ENCODE measurements around the gene KIAA1755.

The KIAA1755 gene

GRCh38 chr20:38229376-38230252 is 30.9 kb downstream of the KIAA1755 start:
- Histone ChIP-seq H2AFZ (ENCODE audit: low read depth, low read length, severe bottlenecking) (no peak overlapping the region), H3K9me2 (replicated peaks; ENCODE audit: insufficient read depth, low read length) (no peaks in the 10 kb centered on the region), H3K9me3 (ENCODE audit: insufficient read depth, low read length) (no peaks in the 10 kb centered on the region), H3K27ac (ENCODE audit: low read depth, low read length) (no peak overlapping the region), H3K4me3 (ENCODE audit: insufficient read depth, low read length, poor library complexity, severe bottlenecking) (no peak overlapping the region), H3K36me3 (ENCODE audit: low read length) (no peaks in the 10 kb centered on the region), H3K79me2 (ENCODE audit: insufficient read depth, low read length) (no peaks in the 10 kb centered on the region), H3K4me2 (ENCODE audit: low read depth, low read length, poor library complexity, severe bottlenecking) (no peak overlapping the region), H3K9ac (ENCODE audit: low read length) (no peak overlapping the region), H3F3A (ENCODE audit: insufficient read depth) (no peaks in the 10 kb centered on the region), H4K20me1 (ENCODE audit: low read depth, low read length) (no peaks in the 10 kb centered on the region), H3K27me3 (ENCODE audit: low read length) (no peaks in the 10 kb centered on the region)
- TF ChIP-seq EZH2phosphoT487 (conservative IDR thresholded peaks at IDR 0.05; ENCODE audit: low read length) = no peak
- peak; percentile 24 for TF ChIP-seq CTCF (IDR thresholded peaks at IDR 0.05; ENCODE audit: insufficient read depth, low read length, poor library complexity, severe bottlenecking)

GRCh38 chr20:38228436-38228835 is 32.1 kb downstream of the KIAA1755 start:
- no peaks in the 10 kb centered on the region for H4K20me1 ChIP-seq (ENCODE audit: low read depth, low read length)
- TF ChIP-seq CTCF (IDR thresholded peaks at IDR 0.05; ENCODE audit: insufficient read depth, low read length, poor library complexity, severe bottlenecking) (no peak), EZH2phosphoT487 (conservative IDR thresholded peaks at IDR 0.05; ENCODE audit: low read length) (no peak)
- no peaks in the 10 kb centered on the region for H3K36me3 ChIP-seq (ENCODE audit: low read length)
- H3K9me2 ChIP-seq (replicated peaks; ENCODE audit: insufficient read depth, low read length) = no peaks in the 10 kb centered on the region
- no peak overlapping the region for H3K4me3 ChIP-seq (ENCODE audit: insufficient read depth, low read length, poor library complexity, severe bottlenecking)
- H3K27ac ChIP-seq (ENCODE audit: low read depth, low read length) = no peak overlapping the region
- H3K9me3 ChIP-seq (ENCODE audit: insufficient read depth, low read length) = no peaks in the 10 kb centered on the region
- no peaks in the 10 kb centered on the region for H3K27me3 ChIP-seq (ENCODE audit: low read length)
- no peaks in the 10 kb centered on the region for H3K79me2 ChIP-seq (ENCODE audit: insufficient read depth, low read length)
- H3K9ac ChIP-seq (ENCODE audit: low read length) = no peak overlapping the region
- no peaks in the 10 kb centered on the region for H3F3A ChIP-seq (ENCODE audit: insufficient read depth)
- no peak overlapping the region for H3K4me2 ChIP-seq (ENCODE audit: low read depth, low read length, poor library complexity, severe bottlenecking)
- H2AFZ ChIP-seq (ENCODE audit: low read depth, low read length, severe bottlenecking) = no peak overlapping the region

GRCh38 chr20:38227420-38228360 is 32.8 kb downstream of the KIAA1755 start:
- TF ChIP-seq EZH2phosphoT487 (conservative IDR thresholded peaks at IDR 0.05; ENCODE audit: low read length) = no peak
- TF ChIP-seq CTCF (IDR thresholded peaks at IDR 0.05; ENCODE audit: insufficient read depth, low read length, poor library complexity, severe bottlenecking) = no peak

More at GRCh38 chr20:38227420-38228360, 32.8 kb downstream of the KIAA1755 start:
- no peaks in the 10 kb centered on the region for H3K9me2 ChIP-seq (replicated peaks; ENCODE audit: insufficient read depth, low read length)
- H3K79me2 ChIP-seq (ENCODE audit: insufficient read depth, low read length) = no peaks in the 10 kb centered on the region
- H4K20me1 ChIP-seq (ENCODE audit: low read depth, low read length) = no peaks in the 10 kb centered on the region
- H3K27me3 ChIP-seq (ENCODE audit: low read length) = no peaks in the 10 kb centered on the region
- H3F3A ChIP-seq (ENCODE audit: insufficient read depth) = no peaks in the 10 kb centered on the region
- H3K9me3 ChIP-seq (ENCODE audit: insufficient read depth, low read length) = no peaks in the 10 kb centered on the region
- H3K36me3 ChIP-seq (ENCODE audit: low read length) = no peaks in the 10 kb centered on the region
- no peak overlapping the region for H3K4me2 ChIP-seq (ENCODE audit: low read depth, low read length, poor library complexity, severe bottlenecking)
- no peak overlapping the region for H3K4me3 ChIP-seq (ENCODE audit: insufficient read depth, low read length, poor library complexity, severe bottlenecking)
- no peak overlapping the region for H3K9ac ChIP-seq (ENCODE audit: low read length)
- no peak overlapping the region for H3K27ac ChIP-seq (ENCODE audit: low read depth, low read length)
- no peak overlapping the region for H2AFZ ChIP-seq (ENCODE audit: low read depth, low read length, severe bottlenecking)

Measured in SU-DHL-6 (cell line).